HG03025 (cell line): ENCODE results near the gene ATP13A4.
"Not testable (repeated sequence)": the region's sequence is repeated elsewhere in the genome, so short reads cannot be mapped to it uniquely, and the experiment has no call there.

Experiments used
- ATAC-seq: cut with Tn5 transposase; IDR thresholded peaks from one replicate; pipeline ENCODE4 v1.9.1; 2021; ENCODE audit warnings: mild to moderate bottlenecking, moderate library complexity; ENCODE audit not compliant: unreplicated experiment, low FRiP score

ATP13A4 gene

GRCh38 chr3:193560091-193560490 lies 5.4 kb upstream of the ATP13A4 start:
- no peak for ATAC-seq

- ATAC-seq, result no peak
These were observed 4.4 kb upstream of the ATP13A4 start for GRCh38 chr3:193559100-193559499.

GRCh38 chr3:193556841-193557240 lies 2.1 kb upstream of the ATP13A4 start:
- no peak for ATAC-seq

GRCh38 chr3:193553586-193553985 lies 1.1 kb downstream of the ATP13A4 start:
- no peak for ATAC-seq

- no peak for ATAC-seq
These were observed 1.8 kb downstream of the ATP13A4 start for GRCh38 chr3:193552923-193553322.

- ATAC-seq, result no peak
These were observed 6.3 kb downstream of the ATP13A4 start for GRCh38 chr3:193548406-193548805.

- ATAC-seq, result no peak
These were observed 8.6 kb downstream of the ATP13A4 start for GRCh38 chr3:193546129-193546528.

- ATAC-seq, result no peak
These were observed 9.4 kb downstream of the ATP13A4 start for GRCh38 chr3:193545304-193545703.

GRCh38 chr3:193544289-193544688 lies 10.4 kb downstream of the ATP13A4 start:
- ATAC-seq, result no peak

- no peak for ATAC-seq
These were observed 24.2 kb downstream of the ATP13A4 start for GRCh38 chr3:193530231-193531165.

- ATAC-seq, result not testable (repeated sequence)
These were observed 28.6 kb downstream of the ATP13A4 start for GRCh38 chr3:193526085-193526484.

GRCh38 chr3:193522473-193522872 lies 32.2 kb downstream of the ATP13A4 start:
- ATAC-seq, result no peak

GRCh38 chr3:193520738-193521137 lies 34.0 kb downstream of the ATP13A4 start:
- ATAC-seq, result no peak

- ATAC-seq, result no peak
These were observed 38.7 kb downstream of the ATP13A4 start for GRCh38 chr3:193515966-193516365.

GRCh38 chr3:193510154-193510553 lies 44.5 kb downstream of the ATP13A4 start:
- no peak for ATAC-seq

- ATAC-seq, result no peak
These were observed 45.4 kb downstream of the ATP13A4 start for GRCh38 chr3:193509103-193509965.

GRCh38 chr3:193508108-193508507 lies 46.6 kb downstream of the ATP13A4 start:
- ATAC-seq, result no peak

- ATAC-seq, result no peak
These were observed 47.1 kb downstream of the ATP13A4 start for GRCh38 chr3:193507566-193507965.

- no peak for ATAC-seq
These were observed 47.8 kb downstream of the ATP13A4 start for GRCh38 chr3:193506921-193507320.

- ATAC-seq, result no peak
These were observed 51.8 kb downstream of the ATP13A4 start for GRCh38 chr3:193502871-193503270.

- no peak for ATAC-seq
These were observed 54.8 kb downstream of the ATP13A4 start for GRCh38 chr3:193499801-193500485.
